ENCODE data around the gene ELMO1.

The ELMO1 gene

GRCh38 chr7:37118004-37118403 lies 330.7 kb downstream of the ELMO1 start:
- DNase-seq (no peak), ATAC-seq (no peak)

- DNase-seq: no peak
- no peak for ATAC-seq
Measured at GRCh38 chr7:37117292-37117691, 331.4 kb downstream of the ELMO1 start.

- DNase-seq (no peak), ATAC-seq (no peak)
Measured at GRCh38 chr7:37116093-37116701, 332.5 kb downstream of the ELMO1 start.

- DNase-seq (no peak), ATAC-seq (peak; percentile 82)
Measured at GRCh38 chr7:37113661-37114355, 334.9 kb downstream of the ELMO1 start.

GRCh38 chr7:37112876-37113275 lies 335.8 kb downstream of the ELMO1 start:
- DNase-seq (no peak), ATAC-seq (no peak)

GRCh38 chr7:37112218-37112617 lies 336.4 kb downstream of the ELMO1 start:
- ATAC-seq (no peak), DNase-seq (no peak)

- no peak for DNase-seq
- ATAC-seq: no peak
Measured at GRCh38 chr7:37111459-37111858, 337.2 kb downstream of the ELMO1 start.

- no peak for ATAC-seq
- DNase-seq: no peak
Measured at GRCh38 chr7:37110660-37111424, 337.8 kb downstream of the ELMO1 start.

- no peak for DNase-seq
- ATAC-seq: no peak
Measured at GRCh38 chr7:37109843-37110242, 338.8 kb downstream of the ELMO1 start.

- no peak for ATAC-seq
- no peak for DNase-seq
Measured at GRCh38 chr7:37109016-37109683, 339.5 kb downstream of the ELMO1 start.

- ATAC-seq: peak; percentile 87
- DNase-seq: no peak
Measured at GRCh38 chr7:37108615-37109014, 340.0 kb downstream of the ELMO1 start.

- no peak for DNase-seq
- ATAC-seq: no peak
Measured at GRCh38 chr7:37107047-37107750, 341.5 kb downstream of the ELMO1 start.

- ATAC-seq: no peak
- no peak for DNase-seq
Measured at GRCh38 chr7:37105762-37106161, 342.9 kb downstream of the ELMO1 start.

GRCh38 chr7:37104822-37105518 lies 343.7 kb downstream of the ELMO1 start:
- DNase-seq (no peak), ATAC-seq (no peak)

- DNase-seq: no peak
- ATAC-seq: no peak
Measured at GRCh38 chr7:37102518-37103137, 346.0 kb downstream of the ELMO1 start.

GRCh38 chr7:37100735-37101331 lies 347.8 kb downstream of the ELMO1 start:
- DNase-seq (no peak), ATAC-seq (no peak)

- no peak for ATAC-seq
Measured at GRCh38 chr7:37098762-37099161, 349.9 kb downstream of the ELMO1 start.

GRCh38 chr7:37097983-37098382 lies 350.7 kb downstream of the ELMO1 start:
- no peak for ATAC-seq
- DNase-seq: no peak

More at GRCh38 chr7:37098762-37099161, 349.9 kb downstream of the ELMO1 start:
- DNase-seq: no peak

- DNase-seq (no peak), ATAC-seq (no peak)
Measured at GRCh38 chr7:37097276-37097675, 351.4 kb downstream of the ELMO1 start.

GRCh38 chr7:37096341-37096740 lies 352.3 kb downstream of the ELMO1 start:
- no peak for ATAC-seq
- no peak for DNase-seq

GRCh38 chr7:37095122-37095521 lies 353.5 kb downstream of the ELMO1 start:
- ATAC-seq (no peak), DNase-seq (no peak)
